Measurements from ENCODE around the gene GPR12.
A peak's percentile ranks its signal among the peaks of the same experiment; 100 is the strongest.
"Not testable (repeated sequence)": the region's sequence is repeated elsewhere in the genome, so short reads cannot be mapped to it uniquely, and the experiment has no call there.

GPR12 gene

GRCh38 chr13:26747706-26748105 lies 12.9 kb downstream of the GPR12 start:
- no peak for DNase-seq (ENCODE audit: low read depth in 2 of 2)

- no peak for DNase-seq (ENCODE audit: low read depth in 2 of 2)
These were observed 16.6 kb downstream of the GPR12 start for GRCh38 chr13:26743971-26744370.

- DNase-seq (ENCODE audit: low read depth in 2 of 2), result no peak
These were observed 17.8 kb downstream of the GPR12 start for GRCh38 chr13:26742691-26743358.

GRCh38 chr13:26735677-26736076 lies 24.9 kb downstream of the GPR12 start:
- DNase-seq (ENCODE audit: low read depth in 2 of 2), result no peak

GRCh38 chr13:26727633-26728032 lies 33.0 kb downstream of the GPR12 start:
- no peak for DNase-seq (ENCODE audit: low read depth in 2 of 2)

GRCh38 chr13:26727122-26727521 lies 33.5 kb downstream of the GPR12 start:
- DNase-seq (ENCODE audit: low read depth in 2 of 2), result no peak

GRCh38 chr13:26726684-26727083 lies 33.9 kb downstream of the GPR12 start:
- DNase-seq (ENCODE audit: low read depth in 2 of 2), result no peak

- not testable (repeated sequence) for DNase-seq (ENCODE audit: low read depth in 2 of 2)
These were observed 37.0 kb downstream of the GPR12 start for GRCh38 chr13:26723620-26724019.

- no peak for DNase-seq (ENCODE audit: low read depth in 2 of 2)
These were observed 38.3 kb downstream of the GPR12 start for GRCh38 chr13:26722321-26722720.

- DNase-seq (ENCODE audit: low read depth in 2 of 2), result no peak
These were observed 39.1 kb downstream of the GPR12 start for GRCh38 chr13:26721251-26722121.

GRCh38 chr13:26719356-26719945 lies 41.1 kb downstream of the GPR12 start:
- no peak for DNase-seq (ENCODE audit: low read depth in 2 of 2)

GRCh38 chr13:26718872-26719271 lies 41.7 kb downstream of the GPR12 start:
- no peak for DNase-seq (ENCODE audit: low read depth in 2 of 2)

- DNase-seq (ENCODE audit: low read depth in 2 of 2), result no peak
These were observed 42.4 kb downstream of the GPR12 start for GRCh38 chr13:26718146-26718545.

- no peak for DNase-seq (ENCODE audit: low read depth in 2 of 2)
These were observed 43.6 kb downstream of the GPR12 start for GRCh38 chr13:26716984-26717383.

- no peak for DNase-seq (ENCODE audit: low read depth in 2 of 2)
These were observed 47.2 kb downstream of the GPR12 start for GRCh38 chr13:26713341-26713740.

GRCh38 chr13:26711211-26711610 lies 49.4 kb downstream of the GPR12 start:
- DNase-seq (ENCODE audit: low read depth in 2 of 2), result no peak

GRCh38 chr13:26710166-26710565 lies 50.4 kb downstream of the GPR12 start:
- no peak for DNase-seq (ENCODE audit: low read depth in 2 of 2)

GRCh38 chr13:26709461-26709860 lies 51.1 kb downstream of the GPR12 start:
- DNase-seq (ENCODE audit: low read depth in 2 of 2), result no peak

- DNase-seq (ENCODE audit: low read depth in 2 of 2), result no peak
These were observed 52.6 kb downstream of the GPR12 start for GRCh38 chr13:26708007-26708297.

- DNase-seq (ENCODE audit: low read depth in 2 of 2), result peak in 1 of 2 experiments; percentile 7
These were observed 53.2 kb downstream of the GPR12 start for GRCh38 chr13:26707122-26708006.

- no peak for DNase-seq (ENCODE audit: low read depth in 2 of 2)
These were observed 54.2 kb downstream of the GPR12 start for GRCh38 chr13:26706381-26706780.

- DNase-seq (ENCODE audit: low read depth in 2 of 2), result no peak
These were observed 55.0 kb downstream of the GPR12 start for GRCh38 chr13:26705536-26705935.

Measured in fibroblast of skin of left biceps (primary cell).